ENCODE measurements around the gene DCP1A.

DCP1A gene

DNA sequence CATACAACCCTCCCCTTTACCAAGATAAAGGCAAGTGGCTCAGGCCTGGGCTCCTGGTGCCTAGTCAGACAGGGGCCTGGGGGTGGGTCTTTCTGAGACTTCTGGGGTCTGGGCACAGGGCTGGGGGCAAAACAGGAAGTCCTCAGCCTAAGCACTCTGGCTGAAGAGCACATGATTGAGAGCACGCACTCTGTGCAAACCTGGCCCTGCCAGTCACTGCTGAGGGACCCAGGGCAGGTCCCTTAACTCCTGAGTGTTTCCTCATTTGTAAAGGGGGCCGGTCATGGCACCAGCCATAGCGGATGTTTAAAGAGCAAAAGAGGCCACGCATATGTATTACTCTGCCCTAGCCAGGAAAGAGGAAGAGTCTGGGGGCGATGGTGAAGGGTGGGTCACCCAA lies 107.5 kb downstream of the DCP1A start:
- peak overlapping the region; percentile 45 for H3K27ac Mint-ChIP-seq
- no peaks in the 10 kb centered on the region for H3K9me3 Mint-ChIP-seq
- H3K4me3 Mint-ChIP-seq = no peak overlapping the region
- CTCF ChIA-PET = no interaction called here
- peaks cover 27% of the 10 kb centered on the region for H3K36me3 Mint-ChIP-seq
- H3K27me3 Mint-ChIP-seq = no peaks in the 10 kb centered on the region
- DNase-seq = no peak
- H3K4me1 Mint-ChIP-seq = peaks cover 20% of the 10 kb centered on the region

DNA sequence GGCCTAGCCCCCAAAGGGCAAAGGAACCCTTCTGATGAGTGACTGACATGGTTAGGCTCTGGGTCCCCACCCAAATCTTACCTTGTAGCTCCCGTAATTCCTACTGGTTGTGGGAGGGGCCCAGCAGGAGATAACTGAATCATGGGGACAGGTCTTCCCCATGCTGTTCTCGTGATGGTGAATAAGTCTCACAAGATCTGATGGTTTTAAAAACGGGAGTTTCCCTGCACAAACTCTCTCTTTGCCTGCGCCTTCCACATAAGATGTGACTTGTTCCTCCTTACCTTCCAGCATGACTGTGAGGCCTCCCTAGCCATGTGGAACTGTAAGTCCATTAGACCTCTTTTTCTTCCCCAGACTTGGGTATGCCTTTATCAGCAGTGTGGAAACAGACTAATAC lies 108.5 kb downstream of the DCP1A start:
- H3K27me3 Mint-ChIP-seq = no peaks in the 10 kb centered on the region
- H3K27ac Mint-ChIP-seq = no peak overlapping the region
- H3K9me3 Mint-ChIP-seq = no peaks in the 10 kb centered on the region
- H3K36me3 Mint-ChIP-seq = peaks cover 32% of the 10 kb centered on the region
- DNase-seq = no peak
- H3K4me3 Mint-ChIP-seq = no peak overlapping the region
- H3K4me1 Mint-ChIP-seq = peaks cover 28% of the 10 kb centered on the region
- CTCF ChIA-PET = no interaction called here

DNA sequence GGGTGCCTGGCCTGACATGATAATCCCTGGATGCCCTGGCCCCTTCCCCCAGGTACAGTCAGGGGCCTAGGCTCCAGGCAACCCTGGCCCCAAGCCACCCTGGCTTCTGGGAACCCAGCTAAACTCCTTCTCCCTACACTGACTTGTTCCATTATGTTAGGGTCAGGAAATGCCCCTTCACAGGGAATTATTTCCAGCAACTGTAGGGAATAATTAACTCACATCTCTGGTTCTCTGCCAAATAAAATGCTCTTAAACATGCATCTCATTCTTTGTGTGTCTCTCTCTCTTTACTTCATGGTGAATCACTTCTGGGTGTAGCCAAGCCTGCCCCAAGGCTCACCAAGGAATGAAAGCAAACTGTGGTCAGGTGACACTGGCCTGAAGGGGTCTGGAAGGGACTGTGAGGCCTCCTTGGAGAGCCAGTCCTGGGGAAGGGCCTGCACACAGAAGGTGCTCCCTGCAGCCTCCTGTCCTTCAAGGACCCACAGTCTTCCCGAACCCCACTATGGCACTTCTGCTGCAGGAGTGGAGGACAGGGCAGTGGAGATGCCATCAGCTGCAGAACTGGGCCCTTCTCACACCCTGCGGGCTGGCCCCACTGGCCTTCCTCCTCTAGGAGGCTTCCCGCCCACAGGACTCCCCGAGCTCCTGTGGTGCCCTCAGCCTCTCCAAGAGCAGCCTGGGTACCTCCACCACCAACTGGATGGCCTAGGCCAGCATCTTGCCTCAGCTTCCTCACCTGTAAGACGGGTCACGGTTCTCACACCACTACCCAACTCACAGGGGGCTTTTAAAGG lies 109.1 kb downstream of the DCP1A start:
- CTCF ChIA-PET = no interaction called here

DNA sequence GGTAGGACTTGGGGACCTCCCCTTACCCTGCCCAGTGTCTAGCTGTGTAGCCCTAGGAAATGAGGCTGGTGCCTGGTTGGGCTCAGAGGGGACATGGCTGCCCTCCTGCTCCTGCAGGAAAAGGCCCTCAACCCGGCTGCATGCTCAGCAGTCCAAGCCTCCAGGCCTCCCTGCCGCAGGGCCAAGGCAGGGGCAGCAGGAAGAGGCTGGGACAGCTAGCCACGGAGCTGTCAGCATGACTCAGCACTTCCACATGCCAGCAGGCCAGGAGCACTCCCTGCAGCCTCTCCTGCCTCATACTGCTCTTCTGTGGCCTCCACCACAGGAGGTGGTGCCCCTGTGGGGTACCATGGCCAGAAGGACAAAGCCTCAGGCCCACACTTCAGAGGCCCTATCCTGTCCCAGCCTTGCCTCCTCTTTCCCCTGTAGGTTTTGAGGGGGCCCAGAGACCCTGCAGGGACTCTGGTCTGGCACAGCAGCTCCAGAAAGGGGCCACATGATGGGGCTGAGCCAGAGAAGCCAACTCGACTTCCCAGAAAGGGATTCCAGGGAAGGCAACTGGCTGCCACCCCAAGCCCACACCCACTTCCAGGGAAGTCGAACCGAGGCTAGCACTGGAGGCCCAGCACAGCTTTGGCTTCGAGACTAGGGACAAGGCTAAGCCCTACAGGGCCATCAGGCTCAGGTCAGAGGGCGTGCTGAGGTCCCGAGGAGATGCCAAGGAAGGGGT lies 111.1 kb downstream of the DCP1A start:
- no peak for DNase-seq
- H3K4me1 Mint-ChIP-seq = peaks cover 28% of the 10 kb centered on the region
- H3K27ac Mint-ChIP-seq = peak overlapping the region; percentile 70
- no peak overlapping the region for H3K4me3 Mint-ChIP-seq
- H3K36me3 Mint-ChIP-seq = peaks cover 39% of the 10 kb centered on the region
- no peaks in the 10 kb centered on the region for H3K27me3 Mint-ChIP-seq
- CTCF ChIA-PET = interaction anchor here (1.3 kb wide), 1 partner anchor 16 kb away, joined by 3 read pairs; no protein-coding TSS in a partner anchor
- H3K9me3 Mint-ChIP-seq = no peaks in the 10 kb centered on the region

More for the DNA sequence above, 109.1 kb downstream of the DCP1A start:
- H3K36me3 Mint-ChIP-seq = peaks cover 35% of the 10 kb centered on the region
- DNase-seq = no peak
- no peaks in the 10 kb centered on the region for H3K9me3 Mint-ChIP-seq
- H3K4me1 Mint-ChIP-seq = peaks cover 28% of the 10 kb centered on the region
- no peak overlapping the region for H3K4me3 Mint-ChIP-seq
- no peaks in the 10 kb centered on the region for H3K27me3 Mint-ChIP-seq
- peak overlapping the region; percentile 72 for H3K27ac Mint-ChIP-seq

DNA sequence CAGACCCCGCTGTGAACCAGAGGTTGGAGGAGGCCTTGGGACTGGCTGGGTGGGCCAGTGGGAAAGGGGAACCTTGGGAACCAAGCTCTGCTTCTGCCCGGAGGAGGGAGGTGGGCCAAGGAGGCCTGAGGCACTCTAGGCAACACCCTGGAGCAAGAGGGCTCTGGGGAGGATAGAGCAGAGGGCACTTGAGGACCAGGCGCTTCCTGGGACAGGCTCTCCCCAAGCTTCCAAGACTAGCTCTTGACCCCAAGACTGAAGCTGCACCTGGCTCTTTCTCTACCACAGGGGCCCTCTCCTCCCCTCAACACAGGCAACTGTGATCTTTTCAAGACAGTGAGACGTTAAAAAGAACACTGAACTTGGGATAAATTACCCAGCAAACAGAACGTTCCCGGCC lies 111.8 kb downstream of the DCP1A start:
- Mint-ChIP-seq H3K36me3 (peaks cover 35% of the 10 kb centered on the region), H3K27me3 (no peaks in the 10 kb centered on the region), H3K4me3 (no peak overlapping the region), H3K4me1 (peaks cover 28% of the 10 kb centered on the region), H3K9me3 (no peaks in the 10 kb centered on the region), H3K27ac (peak overlapping the region; percentile 71)
- DNase-seq = no peak
- CTCF ChIA-PET = interaction anchor here (0.7 kb wide), 1 partner anchor 125 kb away, joined by 4 read pairs; no protein-coding TSS in a partner anchor

DNA sequence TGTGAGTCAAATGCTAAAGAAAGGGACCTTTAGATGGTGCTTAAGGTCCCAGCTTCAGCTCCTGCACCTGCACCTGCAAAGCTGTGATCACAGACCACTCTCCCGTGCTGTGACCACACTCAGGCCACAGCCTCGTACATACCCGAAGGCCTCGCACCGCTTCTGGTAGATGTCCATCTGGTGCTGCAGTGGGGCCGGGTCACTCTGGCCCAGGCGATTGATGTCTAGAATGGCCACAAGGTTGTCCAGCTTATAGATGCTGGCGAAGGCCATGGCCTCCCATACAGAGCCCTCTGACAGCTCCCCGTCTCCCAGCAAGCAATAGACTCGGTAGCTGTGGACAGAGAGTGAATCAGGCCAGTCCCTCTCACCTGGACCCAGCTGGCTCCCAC lies 112.5 kb downstream of the DCP1A start:
- Mint-ChIP-seq H3K4me3 (no peak overlapping the region), H3K27me3 (no peaks in the 10 kb centered on the region), H3K9me3 (no peaks in the 10 kb centered on the region), H3K36me3 (peaks cover 30% of the 10 kb centered on the region), H3K27ac (peak overlapping the region; percentile 75), H3K4me1 (peaks cover 28% of the 10 kb centered on the region)
- CTCF ChIA-PET = interaction anchor here (0.7 kb wide), 1 partner anchor 125 kb away, joined by 4 read pairs; no protein-coding TSS in a partner anchor
- DNase-seq = no peak

DNA sequence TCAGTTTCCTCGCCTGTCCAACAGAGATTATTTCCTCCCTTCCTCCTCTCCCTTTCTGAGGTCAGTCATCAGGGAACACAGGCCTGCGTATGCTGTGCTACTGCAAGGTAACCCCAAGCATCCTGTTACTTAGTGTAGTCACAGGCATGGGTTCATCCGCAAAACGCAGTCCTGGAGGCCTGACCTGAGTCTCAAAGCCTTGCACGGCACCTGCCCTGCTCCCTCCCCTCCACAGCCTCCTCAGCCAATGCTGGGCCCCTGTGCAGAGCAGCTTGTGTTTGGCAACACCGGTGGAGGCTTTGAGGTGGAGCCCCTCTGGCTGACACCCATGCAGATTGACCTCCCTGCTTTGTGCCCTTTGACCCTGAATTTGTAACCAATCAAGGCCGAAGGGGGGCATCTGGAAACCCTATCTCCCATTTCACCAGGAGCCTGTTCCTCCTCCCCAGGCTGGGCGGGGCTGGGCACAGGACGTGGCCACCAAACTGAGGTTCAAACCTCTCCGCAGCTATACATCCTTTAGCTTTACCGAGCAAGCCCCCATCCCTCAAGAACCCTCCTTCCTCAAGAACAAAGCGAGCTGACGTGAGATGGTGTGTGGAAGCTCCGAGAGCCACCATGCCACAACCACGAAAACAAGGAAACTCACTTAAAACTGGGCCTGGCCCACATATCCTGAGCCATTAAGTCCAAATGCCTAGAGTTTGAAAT lies 113.1 kb downstream of the DCP1A start:
- H3K9me3 Mint-ChIP-seq = no peaks in the 10 kb centered on the region
- CTCF ChIA-PET = interaction anchor here (1.7 kb wide), 1 partner anchor 12 kb away, joined by 8 read pairs; no protein-coding TSS in a partner anchor
- H3K4me1 Mint-ChIP-seq = peaks cover 28% of the 10 kb centered on the region
- no peaks in the 10 kb centered on the region for H3K27me3 Mint-ChIP-seq
- H3K4me3 Mint-ChIP-seq = no peak overlapping the region
- no peak for DNase-seq
- peaks cover 29% of the 10 kb centered on the region for H3K36me3 Mint-ChIP-seq
- H3K27ac Mint-ChIP-seq = peak overlapping the region; percentile 75

All from activated naive CD4-positive, alpha-beta T cell treated with anti-CD3 and anti-CD28 coated beads, Interleukin-2, amount 10 ng/mL, durations not matched to agents 7 days and 5 days (primary cell).